ENCODE data around the gene ADCY3.
"Not testable (repeated sequence)": the region's sequence is repeated elsewhere in the genome, so short reads cannot be mapped to it uniquely, and the experiment has no call there.

The ADCY3 gene

GRCh38 chr2:24805811-24806660, 114.0 kb downstream of the ADCY3 start:
- not testable (repeated sequence) for DNase-seq

- not testable (repeated sequence) for DNase-seq
Observed at GRCh38 chr2:24800487-24800886, 119.5 kb downstream of the ADCY3 start.

- no peak for DNase-seq
Observed at GRCh38 chr2:24797644-24798043, 122.4 kb downstream of the ADCY3 start.

GRCh38 chr2:24793761-24794435, 126.1 kb downstream of the ADCY3 start:
- peak in 2 of 3 donors; percentile 12 to 23 for DNase-seq

- DNase-seq, result peak; percentile 98
Observed at GRCh38 chr2:24792874-24793760, 126.9 kb downstream of the ADCY3 start, which contains the start of the genes CENPO and PTRHD1. Gene CENPO, plus strand, starts transcription at chr2:24793425. Its CDS starts 495 bp downstream, at chr2:24793920. Gene PTRHD1, minus strand, starts transcription at chr2:24793391. Its CDS starts 14 bp downstream, at chr2:24793377.

GRCh38 chr2:24792542-24792873, 127.5 kb downstream of the ADCY3 start:
- DNase-seq, result no peak

- DNase-seq, result no peak
Observed at GRCh38 chr2:24791452-24791851, 128.6 kb downstream of the ADCY3 start.

GRCh38 chr2:24788816-24789215, 131.2 kb downstream of the ADCY3 start:
- no peak for DNase-seq

GRCh38 chr2:24787532-24787931, 132.5 kb downstream of the ADCY3 start:
- no peak for DNase-seq

- peak; percentile 32 to 42 (median 35) for DNase-seq
Observed at GRCh38 chr2:24785671-24786321, 134.2 kb downstream of the ADCY3 start.

GRCh38 chr2:24783641-24784040, 136.4 kb downstream of the ADCY3 start:
- no peak for DNase-seq

GRCh38 chr2:24779116-24779515, 140.9 kb downstream of the ADCY3 start:
- DNase-seq, result peak; percentile 29 to 45 (median 45)

GRCh38 chr2:24774373-24774772, 145.7 kb downstream of the ADCY3 start:
- DNase-seq, result peak in 1 of 3 donors; percentile 6

GRCh38 chr2:24771764-24772586, 148.1 kb downstream of the ADCY3 start:
- no peak for DNase-seq

GRCh38 chr2:24771061-24771460, 149.0 kb downstream of the ADCY3 start:
- DNase-seq, result no peak
